Gastroesophageal sphincter (tissue), 4 donors: ENCODE results near the gene CKS1B. TPM values are rescaled to one million over a fixed set of nuclear protein-coding genes. Genes with fewer than 3 reads are reported as not detected.

Experiments used
- ATAC-seq: fragments of 150-250 bp; one replicate; pipeline ENCODE4 v1.9.1; 2016; ENCODE audit warnings: mild to moderate bottlenecking, moderate library complexity
- H3K27ac ChIP-seq, 4 donors: fragments of 200-600 bp; sonication (generic) in 3 of 4; 1 replicate in 3 of 4; 2 replicates in 1 of 4; pipeline ENCODE4 v1.5.1; 2016 to 2019
- H3K27me3 ChIP-seq: fragments of 200-600 bp; sonication (generic); one replicate; pipeline ENCODE4 v1.5.1; 2019
- H3K36me3 ChIP-seq, 2 donors: fragments of 200-600 bp; sonication (generic); one replicate each; pipeline ENCODE4 v1.5.1; 2019; ENCODE audit warnings: control low read depth in 1 of 2
- H3K4me1 ChIP-seq, 3 donors: fragments of 200-600 bp; sonication (generic); 1 replicate in 2 of 3; 2 replicates in 1 of 3; pipeline ENCODE4 v1.5.1; 2016 to 2019; ENCODE audit warnings: control low read depth in 2 of 3
- H3K4me3 ChIP-seq, 2 donors: fragments of 200-600 bp; sonication (generic); one replicate each; pipeline ENCODE4 v1.5.1; 2019; ENCODE audit warnings: mild to moderate bottlenecking in 1 of 2, moderate library complexity in 1 of 2
- H3K9me3 ChIP-seq, 3 donors: fragments of 200-600 bp; sonication (generic); one replicate each; pipeline ENCODE4 v1.5.1; 2017 to 2019; ENCODE audit warnings: control low read depth in 2 of 3
- CTCF ChIP-seq, 4 experiments: fragments of 200-600 bp in 2 of 4; fragments of 450-650 bp in 2 of 4; sonication (generic) in 1 of 4; IDR thresholded peaks; one replicate each; pipeline ENCODE4 v1.5.1; 2017 to 2019; ENCODE audit warnings: antibody characterized with exemption in 4 of 4, mild to moderate bottlenecking in 2 of 4, moderate library complexity in 2 of 4
- EP300 ChIP-seq: sonication (generic); formaldehyde crosslinking; IDR thresholded peaks from one replicate; pipeline ENCODE4 v1.6.1; 2017; ENCODE audit warnings: antibody characterized with exemption, mild to moderate bottlenecking
- POLR2A ChIP-seq, 2 donors: fragments of 450-650 bp; IDR thresholded peaks; one replicate each; pipeline ENCODE4 v1.6.1; 2017; ENCODE audit warnings: antibody characterized with exemption in 2 of 2, mild to moderate bottlenecking in 2 of 2, moderate library complexity in 1 of 2
- POLR2AphosphoS5 ChIP-seq: sonication (generic); formaldehyde crosslinking; IDR thresholded peaks from one replicate; pipeline ENCODE4 v1.6.1; 2017; ENCODE audit warnings: antibody characterized with exemption
- WGBS, 2 donors: methylation state at CpG; one replicate each; pipeline ENCODE4 v1.1.5; 2018; ENCODE audit warnings: low coverage in 1 of 2; 5-methylcytosine and 5-hydroxymethylcytosine counted together
- total RNA-seq, 4 donors: library from RNA; depleted of rRNA; stranded (reverse); fragments of >200 nt; gene quantifications; one replicate each; pipeline ENCODE4 v1.1.0, GENCODE V29; 2016

Gene CKS1B
- total RNA-seq, 4 donors from 2014 or later: 7.5 to 24.2 (median 17.6) TPM

DNA sequence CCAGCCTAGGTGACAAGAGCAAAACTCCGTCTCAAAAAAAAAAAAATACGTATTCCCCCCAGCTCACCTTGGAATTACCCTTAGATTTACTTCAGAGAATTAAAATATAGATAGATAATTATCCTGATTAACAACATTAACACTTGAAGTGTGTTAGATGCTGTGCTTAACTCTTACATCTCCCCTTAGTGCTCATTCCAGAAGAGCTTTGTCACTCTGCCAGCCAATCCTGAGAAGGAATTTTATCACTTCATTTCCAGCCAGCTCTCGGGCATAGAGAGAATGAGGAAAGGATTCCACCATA is 2.3 kb upstream of the CKS1B start:
- no peaks in the 10 kb centered on the region for H3K27me3 ChIP-seq
- peak overlapping the region; percentile 95 to 99 (median 99) for H3K27ac ChIP-seq
- no peak for ATAC-seq
- TF ChIP-seq POLR2A (IDR thresholded peaks at IDR 0.05) (no peak), POLR2AphosphoS5 (no peak), CTCF (IDR thresholded peaks at IDR 0.05) (no peak), EP300 (no peak)
- 25 to 64% methylated on average over 2 to 3 of the region's 3 CpGs for WGBS, 2 donors
- H3K9me3 ChIP-seq: no peaks in the 10 kb centered on the region
- peak overlapping the region in 1 of 2 donors; percentile 73 for H3K4me3 ChIP-seq
- H3K4me1 ChIP-seq: peaks cover 2 to 77% (median 34%) of the 10 kb centered on the region in 3 donors
- H3K36me3 ChIP-seq: peaks cover 0 to 18% of the 10 kb centered on the region in 2 donors

GRCh38 chr1:154972517-154973343 is 1.8 kb upstream of the CKS1B start:
- peak overlapping the region in 1 of 2 donors; percentile 73 for H3K4me3 ChIP-seq
- WGBS, 2 donors: 13 to 35% methylated on average over 12 to 18 of the region's 18 CpGs

GRCh38 chr1:154973344-154974101 is 958 bp upstream of the CKS1B start:
- Histone ChIP-seq H3K4me3 (peak overlapping the region; percentile 73 to 80), H3K27ac (peak overlapping the region; percentile 95 to 99 (median 99)), H3K27me3 (no peaks in the 10 kb centered on the region), H3K36me3 (peaks cover 0 to 4% of the 10 kb centered on the region in 2 donors), H3K9me3 (no peaks in the 10 kb centered on the region), H3K4me1 (peaks cover 2 to 67% (median 34%) of the 10 kb centered on the region in 3 donors)
- no peak for TF ChIP-seq EP300
- no peak for TF ChIP-seq POLR2A (IDR thresholded peaks at IDR 0.05)
- TF ChIP-seq CTCF (IDR thresholded peaks at IDR 0.05): peak in 3 of 4 experiments; percentile 15 to 33 (median 32)
- TF ChIP-seq POLR2AphosphoS5: peak; percentile 65
- WGBS, 2 donors: 4 to 7% methylated on average over 22 to 28 of the region's 37 CpGs
- peak; percentile 35 for ATAC-seq

More at GRCh38 chr1:154972517-154973343, 1.8 kb upstream of the CKS1B start:
- peaks cover 2 to 75% (median 34%) of the 10 kb centered on the region in 3 donors for H3K4me1 ChIP-seq
- H3K27ac ChIP-seq: peak overlapping the region; percentile 95 to 99 (median 99)
- peak in 1 of 2 donors; percentile 39 for TF ChIP-seq POLR2A (IDR thresholded peaks at IDR 0.05)
- TF ChIP-seq EP300: no peak
- TF ChIP-seq CTCF (IDR thresholded peaks at IDR 0.05): no peak
- TF ChIP-seq POLR2AphosphoS5: peak; percentile 93
- no peaks in the 10 kb centered on the region for H3K9me3 ChIP-seq
- H3K36me3 ChIP-seq: peaks cover 0 to 12% of the 10 kb centered on the region in 2 donors
- H3K27me3 ChIP-seq: no peaks in the 10 kb centered on the region
- no peak for ATAC-seq

GRCh38 chr1:154974808-154975408 is 427 bp downstream of the CKS1B start:
- Histone ChIP-seq H3K4me3 (peak overlapping the region; percentile 62 to 73), H3K27ac (peak overlapping the region; percentile 84 to 99 (median 97)), H3K36me3 (peaks cover 0 to 9% of the 10 kb centered on the region in 2 donors), H3K4me1 (peaks cover 2 to 53% (median 24%) of the 10 kb centered on the region in 3 donors), H3K27me3 (no peaks in the 10 kb centered on the region), H3K9me3 (no peaks in the 10 kb centered on the region)
- ATAC-seq: peak; percentile 49
- WGBS, 2 donors: 0 to 1% methylated on average over 19 to 30 of the region's 30 CpGs
- TF ChIP-seq EP300 (no peak), POLR2AphosphoS5 (peak; percentile 20), CTCF (IDR thresholded peaks at IDR 0.05) (no peak), POLR2A (IDR thresholded peaks at IDR 0.05) (peak; percentile 25 to 53)
